Ishikawa (cell line): Measurements from ENCODE around the gene SBK3.

Experiments
- CEBPB ChIP-seq: IDR thresholded peaks from 2 replicates; pipeline ENCODE4 v1.6.1; 2012
- CREB1 ChIP-seq: IDR thresholded peaks from 2 replicates; pipeline ENCODE4 v1.6.1; 2012; ENCODE audit warnings: low read depth
- EGR1 ChIP-seq: IDR thresholded peaks from 2 replicates; pipeline ENCODE4 v1.6.1; 2012
- EP300 ChIP-seq: IDR thresholded peaks from 2 replicates; pipeline ENCODE4 v1.6.1; 2012; ENCODE audit warnings: borderline replicate concordance
- FOXM1 ChIP-seq: IDR thresholded peaks from 2 replicates; pipeline ENCODE4 v1.6.1; 2012; ENCODE audit warnings: low read depth, borderline replicate concordance
- NFIC ChIP-seq: IDR thresholded peaks from 2 replicates; pipeline ENCODE4 v1.6.1; 2012
- RAD21 ChIP-seq: IDR thresholded peaks from 2 replicates; pipeline ENCODE4 v1.6.1; 2012; ENCODE audit warnings: low read depth
- TAF1 ChIP-seq: IDR thresholded peaks from 2 replicates; pipeline ENCODE4 v1.6.1; 2012; ENCODE audit warnings: low read depth, mild to moderate bottlenecking
- TCF12 ChIP-seq: IDR thresholded peaks from 2 replicates; pipeline ENCODE4 v1.6.1; 2012; ENCODE audit warnings: low read depth
- TEAD4 ChIP-seq: IDR thresholded peaks from 2 replicates; pipeline ENCODE4 v1.6.1; 2012
- YY1 ChIP-seq: IDR thresholded peaks from 2 replicates; pipeline ENCODE4 v1.6.1; 2012; ENCODE audit warnings: low read depth
- ZBTB7A ChIP-seq: IDR thresholded peaks from 2 replicates; pipeline ENCODE4 v1.6.1; 2012; ENCODE audit warnings: low read depth
- TF ChIP-seq, protein P1 (sequence below): IDR thresholded peaks from 2 replicates; pipeline ENCODE4 v1.6.1; 2012
- TF ChIP-seq, protein P2 (sequence below): IDR thresholded peaks from 2 replicates; pipeline ENCODE4 v1.6.1; 2012
- TF ChIP-seq, protein P3 (sequence below): IDR thresholded peaks from 2 replicates; pipeline ENCODE4 v1.6.1; 2012; ENCODE audit warnings: low read depth, mild to moderate bottlenecking

SBK3 gene

GRCh38 chr19:55535173-55535964 lies 10.0 kb downstream of the SBK3 start:
- TF ChIP-seq CREB1 (no peak), RAD21 (no peak), TAF1 (no peak), ZBTB7A (no peak), TEAD4 (no peak), YY1 (no peak), TCF12 (no peak), FOXM1 (no peak), EP300 (no peak), NFIC (no peak), EGR1 (no peak), CEBPB (no peak)
- TF ChIP-seq, protein P1, sequence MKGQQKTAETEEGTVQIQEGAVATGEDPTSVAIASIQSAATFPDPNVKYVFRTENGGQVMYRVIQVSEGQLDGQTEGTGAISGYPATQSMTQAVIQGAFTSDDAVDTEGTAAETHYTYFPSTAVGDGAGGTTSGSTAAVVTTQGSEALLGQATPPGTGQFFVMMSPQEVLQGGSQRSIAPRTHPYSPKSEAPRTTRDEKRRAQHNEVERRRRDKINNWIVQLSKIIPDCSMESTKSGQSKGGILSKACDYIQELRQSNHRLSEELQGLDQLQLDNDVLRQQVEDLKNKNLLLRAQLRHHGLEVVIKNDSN, result no peak
- TF ChIP-seq, protein P2, sequence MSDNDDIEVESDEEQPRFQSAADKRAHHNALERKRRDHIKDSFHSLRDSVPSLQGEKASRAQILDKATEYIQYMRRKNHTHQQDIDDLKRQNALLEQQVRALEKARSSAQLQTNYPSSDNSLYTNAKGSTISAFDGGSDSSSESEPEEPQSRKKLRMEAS, result no peak
- TF ChIP-seq, protein P3, sequence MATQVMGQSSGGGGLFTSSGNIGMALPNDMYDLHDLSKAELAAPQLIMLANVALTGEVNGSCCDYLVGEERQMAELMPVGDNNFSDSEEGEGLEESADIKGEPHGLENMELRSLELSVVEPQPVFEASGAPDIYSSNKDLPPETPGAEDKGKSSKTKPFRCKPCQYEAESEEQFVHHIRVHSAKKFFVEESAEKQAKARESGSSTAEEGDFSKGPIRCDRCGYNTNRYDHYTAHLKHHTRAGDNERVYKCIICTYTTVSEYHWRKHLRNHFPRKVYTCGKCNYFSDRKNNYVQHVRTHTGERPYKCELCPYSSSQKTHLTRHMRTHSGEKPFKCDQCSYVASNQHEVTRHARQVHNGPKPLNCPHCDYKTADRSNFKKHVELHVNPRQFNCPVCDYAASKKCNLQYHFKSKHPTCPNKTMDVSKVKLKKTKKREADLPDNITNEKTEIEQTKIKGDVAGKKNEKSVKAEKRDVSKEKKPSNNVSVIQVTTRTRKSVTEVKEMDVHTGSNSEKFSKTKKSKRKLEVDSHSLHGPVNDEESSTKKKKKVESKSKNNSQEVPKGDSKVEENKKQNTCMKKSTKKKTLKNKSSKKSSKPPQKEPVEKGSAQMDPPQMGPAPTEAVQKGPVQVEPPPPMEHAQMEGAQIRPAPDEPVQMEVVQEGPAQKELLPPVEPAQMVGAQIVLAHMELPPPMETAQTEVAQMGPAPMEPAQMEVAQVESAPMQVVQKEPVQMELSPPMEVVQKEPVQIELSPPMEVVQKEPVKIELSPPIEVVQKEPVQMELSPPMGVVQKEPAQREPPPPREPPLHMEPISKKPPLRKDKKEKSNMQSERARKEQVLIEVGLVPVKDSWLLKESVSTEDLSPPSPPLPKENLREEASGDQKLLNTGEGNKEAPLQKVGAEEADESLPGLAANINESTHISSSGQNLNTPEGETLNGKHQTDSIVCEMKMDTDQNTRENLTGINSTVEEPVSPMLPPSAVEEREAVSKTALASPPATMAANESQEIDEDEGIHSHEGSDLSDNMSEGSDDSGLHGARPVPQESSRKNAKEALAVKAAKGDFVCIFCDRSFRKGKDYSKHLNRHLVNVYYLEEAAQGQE, result no peak

- TF ChIP-seq TAF1 (no peak), ZBTB7A (no peak), CREB1 (no peak), EP300 (no peak), TEAD4 (no peak), RAD21 (no peak), FOXM1 (no peak), NFIC (no peak), YY1 (no peak), CEBPB (no peak), TCF12 (no peak), EGR1 (no peak)
- TF ChIP-seq, protein P2, result no peak
- TF ChIP-seq, protein P1, result no peak
- TF ChIP-seq, protein P3, result no peak
Measured at GRCh38 chr19:55530996-55531395, 14.3 kb downstream of the SBK3 start.

DNA sequence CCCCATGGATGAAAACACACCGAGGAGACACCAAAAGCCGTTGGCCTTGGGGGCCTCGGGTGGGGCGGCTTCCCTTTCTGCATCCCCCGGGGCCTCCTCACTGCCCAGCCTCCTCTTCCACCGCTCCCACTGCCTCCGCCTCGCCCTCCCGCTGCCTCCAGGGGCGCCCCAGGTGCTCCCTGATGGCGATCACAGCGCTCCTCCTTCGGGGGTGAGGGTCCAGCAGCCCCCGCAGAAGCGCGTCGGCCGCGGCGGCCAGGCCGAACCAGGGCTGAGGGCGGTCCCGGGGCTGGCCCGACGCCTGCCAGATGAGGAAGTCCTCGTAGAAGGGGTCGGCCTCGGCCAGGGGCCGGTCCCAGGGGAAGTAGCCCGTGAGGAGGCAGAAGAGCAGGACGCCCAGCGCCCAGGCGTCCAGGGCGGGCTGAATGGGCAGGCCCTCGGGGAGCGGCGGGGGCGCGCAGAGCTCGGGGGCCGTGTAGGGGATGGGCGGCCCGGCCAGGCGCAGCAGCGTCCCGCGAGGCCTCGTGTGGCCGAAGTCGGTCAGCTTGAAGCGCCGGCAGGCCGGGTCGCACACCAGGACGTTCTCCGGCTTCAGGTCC lies 15.6 kb downstream of the SBK3 start:
- no peak for TF ChIP-seq YY1
- no peak for TF ChIP-seq ZBTB7A
- TF ChIP-seq, protein P1, result no peak
- no peak for TF ChIP-seq RAD21
- TF ChIP-seq, protein P3, result no peak
- TF ChIP-seq CEBPB, result no peak
- no peak for TF ChIP-seq NFIC
- no peak for TF ChIP-seq CREB1
- no peak for TF ChIP-seq EGR1
- no peak for TF ChIP-seq EP300
- no peak for TF ChIP-seq FOXM1
- no peak for TF ChIP-seq TAF1
